DND-41 (cell line): ENCODE measurements around the gene NFATC2.

ENCODE experiments used
- ATAC-seq: fragments of 200-7000 bp; cut with Tn5 transposase; 3 replicates; pipeline ENCODE4 v1.9.1; 2021; ENCODE audit warnings: low read depth; ENCODE audit not compliant: insufficient read depth
- DNase-seq: peaks from one replicate; pipeline ENCODE4 v3.0.0-alpha.2; 2020
- H2AFZ ChIP-seq: 2 replicates; pipeline ENCODE4 v1.6.0; 2012; ENCODE audit warnings: low read depth, low read length
- H3K27ac ChIP-seq: 2 replicates; pipeline ENCODE4 v1.5.1; 2012; ENCODE audit warnings: low read length, inconsistent platforms
- H3K27me3 ChIP-seq: fragments of 200-600 bp; sonication (generic); 2 replicates; pipeline ENCODE4 v1.6.0; 2012; ENCODE audit warnings: low read length, mild to moderate bottlenecking, inconsistent platforms; ENCODE audit not compliant: insufficient read depth, poor library complexity
- H3K36me3 ChIP-seq: 2 replicates; pipeline ENCODE4 v1.5.1; 2012; ENCODE audit warnings: low read length, inconsistent platforms; ENCODE audit not compliant: insufficient read depth
- H3K4me1 ChIP-seq: 2 replicates; pipeline ENCODE4 v1.5.1; 2012; ENCODE audit warnings: mild to moderate bottlenecking, low read length; ENCODE audit not compliant: insufficient read depth
- H3K4me2 ChIP-seq: 2 replicates; pipeline ENCODE4 v1.6.0; 2012; ENCODE audit warnings: mild to moderate bottlenecking, moderate library complexity, low read length, inconsistent platforms; ENCODE audit not compliant: insufficient read depth
- H3K4me3 ChIP-seq, 2 experiments: fragments of 200-600 bp in 1 of 2; shearing (Covaris generic) in 1 of 2; 2 replicates each; pipeline ENCODE4 v1.5.1; 2012 to 2016; ENCODE audit warnings: inconsistent platforms in 2 of 2, low read length in 2 of 2, mild to moderate bottlenecking in 2 of 2, low read depth in 1 of 2, moderate library complexity in 1 of 2
- H3K79me2 ChIP-seq: 2 replicates; pipeline ENCODE4 v1.6.0; 2012; ENCODE audit warnings: low read length, inconsistent platforms; ENCODE audit not compliant: insufficient read depth
- H3K9ac ChIP-seq: 2 replicates; pipeline ENCODE4 v1.6.0; 2012; ENCODE audit warnings: low read depth, mild to moderate bottlenecking, inconsistent platforms, low read length, moderate library complexity
- H3K9me3 ChIP-seq: 2 replicates; pipeline ENCODE4 v1.5.1; 2012; ENCODE audit warnings: low read length, moderate library complexity, mild to moderate bottlenecking, inconsistent platforms; ENCODE audit not compliant: insufficient read depth, severe bottlenecking
- H4K20me1 ChIP-seq: 2 replicates; pipeline ENCODE4 v1.6.0; 2012; ENCODE audit warnings: low read length; ENCODE audit not compliant: insufficient read depth
- EZH2 ChIP-seq: IDR thresholded peaks from 3 replicates; pipeline ENCODE4 v1.6.1; 2012; ENCODE audit warnings: borderline replicate concordance, low read depth, mild to moderate bottlenecking, moderate library complexity, low read length, inconsistent platforms; ENCODE audit not compliant: severe bottlenecking
- TF ChIP-seq, protein P1 (sequence below): IDR thresholded peaks from 2 replicates; pipeline ENCODE4 v1.5.1; 2012; ENCODE audit warnings: borderline replicate concordance, low read length, moderate library complexity, mild to moderate bottlenecking; ENCODE audit not compliant: poor library complexity, severe bottlenecking; ENCODE audit errors: extremely low read depth

Gene NFATC2

DNA sequence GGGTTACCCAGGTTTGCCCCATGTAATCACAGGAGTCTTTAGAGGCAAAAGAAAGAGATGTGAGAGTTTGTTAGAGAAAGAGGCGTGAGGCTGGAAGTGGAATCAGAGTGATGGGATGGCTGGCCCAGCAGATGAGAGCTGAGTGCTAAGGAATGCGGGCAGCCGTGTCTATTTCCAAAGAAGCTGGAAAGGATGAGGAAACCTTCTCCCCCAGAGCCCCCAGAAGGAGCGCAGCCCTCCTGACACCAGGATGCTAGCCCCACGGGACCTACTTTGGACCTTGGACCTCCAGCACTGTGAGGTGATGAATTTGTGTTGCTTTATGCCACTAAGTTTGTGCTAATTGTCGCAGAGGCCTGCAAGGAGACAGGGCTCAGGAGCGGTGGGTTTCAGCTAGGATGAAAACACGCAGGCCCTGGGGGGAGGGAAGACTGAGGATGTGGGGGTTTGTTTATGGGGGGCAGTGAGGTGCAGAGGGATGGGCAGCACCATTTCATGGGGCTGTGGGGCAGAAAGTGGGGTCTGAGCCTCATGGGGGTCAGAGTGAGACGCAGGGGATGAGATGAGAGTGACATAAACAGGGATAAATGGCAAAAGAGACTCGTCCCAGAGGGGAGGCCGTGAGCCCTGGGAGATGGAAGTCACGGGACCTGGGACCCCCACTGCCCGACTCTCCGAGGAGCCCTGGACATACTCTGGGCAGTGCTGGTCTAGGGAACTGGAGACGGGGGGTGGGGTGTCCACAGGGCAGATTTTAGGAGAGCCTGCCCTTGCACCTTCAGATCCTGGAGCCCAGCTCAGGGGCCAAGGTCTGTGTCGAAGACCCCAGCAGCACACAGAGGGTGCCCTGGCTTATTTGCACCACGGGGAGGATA is 160.2 kb downstream of the NFATC2 start:
- no peak for DNase-seq
- H3K9ac ChIP-seq: no peak overlapping the region
- no peak overlapping the region for H3K27ac ChIP-seq
- no peaks in the 10 kb centered on the region for H3K9me3 ChIP-seq
- H3K4me3 ChIP-seq: no peak overlapping the region
- H4K20me1 ChIP-seq: no peaks in the 10 kb centered on the region
- H3K36me3 ChIP-seq: no peaks in the 10 kb centered on the region
- H3K27me3 ChIP-seq: peaks cover 4% of the 10 kb centered on the region
- H3K79me2 ChIP-seq: no peaks in the 10 kb centered on the region
- H3K4me2 ChIP-seq: no peak overlapping the region
- no peak for ATAC-seq
- H3K4me1 ChIP-seq: no peaks in the 10 kb centered on the region
- TF ChIP-seq, protein P1, sequence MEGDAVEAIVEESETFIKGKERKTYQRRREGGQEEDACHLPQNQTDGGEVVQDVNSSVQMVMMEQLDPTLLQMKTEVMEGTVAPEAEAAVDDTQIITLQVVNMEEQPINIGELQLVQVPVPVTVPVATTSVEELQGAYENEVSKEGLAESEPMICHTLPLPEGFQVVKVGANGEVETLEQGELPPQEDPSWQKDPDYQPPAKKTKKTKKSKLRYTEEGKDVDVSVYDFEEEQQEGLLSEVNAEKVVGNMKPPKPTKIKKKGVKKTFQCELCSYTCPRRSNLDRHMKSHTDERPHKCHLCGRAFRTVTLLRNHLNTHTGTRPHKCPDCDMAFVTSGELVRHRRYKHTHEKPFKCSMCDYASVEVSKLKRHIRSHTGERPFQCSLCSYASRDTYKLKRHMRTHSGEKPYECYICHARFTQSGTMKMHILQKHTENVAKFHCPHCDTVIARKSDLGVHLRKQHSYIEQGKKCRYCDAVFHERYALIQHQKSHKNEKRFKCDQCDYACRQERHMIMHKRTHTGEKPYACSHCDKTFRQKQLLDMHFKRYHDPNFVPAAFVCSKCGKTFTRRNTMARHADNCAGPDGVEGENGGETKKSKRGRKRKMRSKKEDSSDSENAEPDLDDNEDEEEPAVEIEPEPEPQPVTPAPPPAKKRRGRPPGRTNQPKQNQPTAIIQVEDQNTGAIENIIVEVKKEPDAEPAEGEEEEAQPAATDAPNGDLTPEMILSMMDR: no peak
- no peak for TF ChIP-seq EZH2
- no peak overlapping the region for H2AFZ ChIP-seq

GRCh38 chr20:51381557-51381956 is 161.0 kb downstream of the NFATC2 start:
- no peaks in the 10 kb centered on the region for H3K4me1 ChIP-seq
- peaks cover 2% of the 10 kb centered on the region; the same call in 1 of the 2 replicates for H4K20me1 ChIP-seq
- no peaks in the 10 kb centered on the region for H3K9me3 ChIP-seq
- no peaks in the 10 kb centered on the region for H3K27me3 ChIP-seq
- ATAC-seq (no peak), DNase-seq (no peak)
- H3K27ac ChIP-seq: no peak overlapping the region
- no peak overlapping the region for H2AFZ ChIP-seq
- TF ChIP-seq, protein P1: peak; percentile 19
- no peak for TF ChIP-seq EZH2
- no peak overlapping the region for H3K4me2 ChIP-seq
- no peak overlapping the region for H3K4me3 ChIP-seq
- no peak overlapping the region for H3K9ac ChIP-seq
- H3K79me2 ChIP-seq: no peaks in the 10 kb centered on the region
- H3K36me3 ChIP-seq: no peaks in the 10 kb centered on the region

GRCh38 chr20:51380401-51381385 is 161.8 kb downstream of the NFATC2 start:
- no peaks in the 10 kb centered on the region for H3K79me2 ChIP-seq
- ATAC-seq: no peak
- H3K9me3 ChIP-seq: no peaks in the 10 kb centered on the region
- H3K9ac ChIP-seq: no peak overlapping the region
- no peaks in the 10 kb centered on the region for H3K36me3 ChIP-seq
- H4K20me1 ChIP-seq: peaks cover 2% of the 10 kb centered on the region; the same call in 1 of the 2 replicates
- DNase-seq: no peak
- H3K4me1 ChIP-seq: no peaks in the 10 kb centered on the region
- H3K4me2 ChIP-seq: no peak overlapping the region
- H3K27ac ChIP-seq: no peak overlapping the region
- no peak overlapping the region for H2AFZ ChIP-seq
- TF ChIP-seq, protein P1: no peak
- TF ChIP-seq EZH2: no peak
- H3K4me3 ChIP-seq: no peak overlapping the region
- H3K27me3 ChIP-seq: no peaks in the 10 kb centered on the region
